ENCODE data around the gene DIPK1B.

The DIPK1B gene

DNA sequence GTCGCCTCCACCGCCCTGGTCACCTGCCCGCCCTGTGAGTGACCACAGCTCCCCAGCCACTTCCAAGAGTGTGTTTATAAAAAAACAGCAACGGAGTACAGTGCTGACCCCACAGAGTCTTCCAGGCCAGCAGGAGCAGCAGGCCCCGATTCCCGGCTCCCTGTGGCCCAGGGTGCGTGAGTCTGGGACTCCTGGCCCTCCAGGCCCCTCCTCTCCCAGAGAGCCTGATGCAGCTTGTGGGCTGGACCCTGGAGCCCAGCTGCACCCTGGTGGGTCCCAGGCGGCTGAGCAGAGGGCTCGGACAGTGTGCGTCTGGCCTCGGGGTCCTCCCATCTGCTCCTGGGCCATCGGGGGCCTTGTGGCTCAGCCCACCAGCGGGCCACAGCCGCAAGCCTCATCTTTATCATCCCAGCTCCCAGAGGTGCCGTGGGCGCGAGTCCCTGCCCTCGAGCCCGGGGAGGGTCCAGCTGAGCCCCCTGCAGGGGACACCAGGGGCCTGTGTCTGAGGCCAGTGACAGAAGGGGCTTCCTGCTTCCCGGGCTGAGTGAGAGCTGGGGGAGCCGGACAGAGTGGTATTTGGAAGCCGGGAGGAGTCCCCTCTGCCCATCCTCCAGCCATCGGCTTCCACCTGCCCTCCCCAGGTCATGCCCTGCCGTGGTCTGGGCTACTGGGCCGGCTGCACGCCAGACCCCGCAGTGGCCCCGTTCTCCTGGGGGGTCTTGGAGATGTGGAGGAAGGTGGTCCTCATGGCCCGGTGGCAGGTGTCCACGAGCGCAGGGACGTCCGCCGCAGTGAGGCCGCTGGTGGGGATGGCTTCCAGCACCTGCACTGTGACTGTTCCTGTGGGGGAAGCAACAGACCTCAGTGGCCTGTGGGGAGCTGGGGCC is 39.0 kb upstream of the DIPK1B start:
- no peak for DNase-seq (ENCODE audit: low read depth in 2 of 2)

DNA sequence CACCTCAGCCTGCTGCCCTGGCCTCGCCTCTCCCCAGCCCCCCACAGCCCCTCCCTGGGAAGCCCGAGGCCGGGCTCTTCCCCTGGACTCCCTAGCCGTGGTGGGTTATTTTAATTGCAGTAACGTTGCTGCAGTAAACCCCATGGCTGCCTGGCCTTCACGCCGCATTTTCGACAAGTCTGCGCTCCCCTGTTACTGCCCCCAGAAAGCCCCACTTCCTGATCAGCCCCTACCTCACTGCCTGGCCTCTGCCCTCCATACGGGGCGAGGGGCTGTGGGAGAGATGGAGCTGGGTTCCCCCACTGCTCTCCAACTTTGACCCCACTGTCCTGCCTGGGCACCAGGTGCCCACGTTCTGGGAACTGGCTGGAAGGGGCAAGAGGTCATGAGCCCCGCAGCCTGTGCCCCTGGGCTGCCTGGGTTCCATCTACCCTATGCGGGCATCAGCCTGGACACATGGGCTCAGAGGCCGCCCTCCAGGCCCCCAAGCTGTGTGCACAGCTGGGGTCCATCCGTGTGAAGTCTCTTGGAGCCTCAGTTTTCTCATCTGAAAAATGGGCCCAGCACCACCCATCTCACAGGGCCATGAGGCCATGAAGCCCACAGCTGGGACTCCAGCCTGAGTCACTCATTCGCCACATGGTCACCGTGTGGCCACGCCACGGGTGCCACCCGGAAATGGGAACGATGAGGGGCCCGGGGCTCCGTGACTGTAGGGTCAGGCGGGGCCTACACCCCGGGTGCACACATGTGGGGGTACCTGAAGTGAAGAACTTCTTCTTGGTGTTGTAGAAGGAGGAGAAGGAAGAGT is 38.2 kb upstream of the DIPK1B start:
- DNase-seq (ENCODE audit: low read depth in 2 of 2) = no peak

DNA sequence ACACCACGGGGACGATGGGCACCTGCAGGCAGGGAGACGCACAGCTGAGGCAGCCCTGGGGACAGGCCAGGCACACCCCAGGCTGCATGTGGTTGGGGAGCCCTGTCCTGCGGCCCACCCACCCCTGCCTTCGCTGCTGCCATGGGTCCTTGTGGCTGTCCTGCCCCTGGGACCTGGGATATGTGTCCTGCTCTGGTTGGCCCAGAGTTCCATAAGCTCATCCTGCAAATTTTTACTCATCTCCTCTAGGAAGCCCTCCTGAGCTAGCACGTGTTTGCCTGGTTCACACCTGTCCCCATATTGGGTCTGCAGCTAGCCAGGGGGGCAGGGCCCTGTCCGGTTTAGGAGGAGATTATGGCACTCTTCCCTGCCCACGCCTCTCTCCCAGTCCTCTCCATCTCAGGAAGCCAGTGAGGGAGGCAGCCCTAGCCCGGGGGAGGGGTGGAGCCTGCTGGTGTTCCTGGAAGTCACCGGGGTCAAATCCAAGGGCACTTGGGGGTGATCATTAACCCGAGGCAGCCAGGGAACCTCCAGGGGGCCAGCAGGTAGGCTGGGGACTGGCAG is 37.5 kb upstream of the DIPK1B start:
- DNase-seq (ENCODE audit: low read depth in 2 of 2) = no peak

DNA sequence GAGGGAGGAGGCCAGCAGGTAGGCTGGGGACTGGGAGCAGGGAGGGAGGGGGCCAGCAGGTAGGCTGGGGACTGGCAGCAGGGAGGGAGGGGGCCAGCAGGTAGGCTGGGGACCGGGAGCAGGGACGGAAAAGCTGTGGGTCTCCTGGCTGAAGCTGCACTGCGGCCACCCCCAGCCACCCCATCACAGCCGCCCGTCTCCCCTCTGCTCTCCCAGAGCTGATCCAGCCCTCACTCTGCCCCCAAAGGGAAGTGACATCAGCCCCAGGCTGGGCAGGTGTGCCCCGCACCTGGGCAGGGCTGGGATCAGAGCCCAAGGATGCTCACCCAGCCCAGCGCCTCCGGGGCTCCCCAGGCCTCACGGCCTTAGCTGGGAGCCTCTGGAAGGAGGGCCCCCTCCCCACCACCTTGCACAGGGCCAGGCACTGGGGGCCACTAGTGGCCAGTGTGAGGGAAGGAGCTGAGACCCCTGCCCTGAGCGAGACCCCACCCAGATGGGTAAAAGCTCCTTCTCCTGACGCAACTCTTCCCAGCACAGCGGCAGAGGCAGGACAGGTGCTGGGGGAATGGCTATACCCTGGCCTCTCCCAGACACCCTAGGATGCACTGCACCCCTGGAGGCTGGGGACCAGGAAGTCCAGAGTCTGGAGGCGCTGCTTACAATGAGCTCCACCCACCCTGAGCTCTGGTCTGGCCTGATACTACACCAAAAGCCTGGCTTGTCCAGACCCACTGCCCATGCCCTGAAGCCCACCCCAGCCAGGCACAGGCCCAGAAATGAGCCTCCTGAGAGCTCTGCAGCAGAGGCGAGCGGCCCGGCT is 36.7 kb upstream of the DIPK1B start:
- DNase-seq (ENCODE audit: low read depth in 2 of 2) = no peak

DNA sequence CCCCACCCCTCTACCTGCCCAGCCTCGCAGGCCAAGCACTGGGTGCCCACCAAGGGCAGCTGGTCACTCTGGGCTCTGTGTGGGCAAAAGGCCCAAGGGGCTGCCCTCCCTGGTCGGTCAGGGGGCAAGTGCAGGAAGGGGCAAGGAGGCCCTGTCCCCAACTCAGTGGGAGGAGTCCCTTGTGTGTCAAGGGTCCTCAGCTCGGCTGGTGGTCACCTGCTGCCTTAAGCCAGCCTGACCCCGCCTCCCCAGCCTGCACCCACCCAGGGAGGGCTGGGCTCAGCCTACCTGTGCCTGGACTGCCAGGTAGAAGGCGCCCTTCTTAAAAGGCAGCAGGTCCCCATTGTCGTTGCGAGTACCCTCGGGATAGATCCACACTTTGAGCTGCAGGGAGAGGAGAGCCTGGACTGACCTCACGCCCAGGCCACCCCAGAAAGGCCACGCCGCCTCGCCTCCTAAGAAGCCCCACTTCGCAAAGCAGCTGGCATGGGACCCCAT is 36.0 kb upstream of the DIPK1B start:
- DNase-seq (ENCODE audit: low read depth in 2 of 2) = no peak

DNA sequence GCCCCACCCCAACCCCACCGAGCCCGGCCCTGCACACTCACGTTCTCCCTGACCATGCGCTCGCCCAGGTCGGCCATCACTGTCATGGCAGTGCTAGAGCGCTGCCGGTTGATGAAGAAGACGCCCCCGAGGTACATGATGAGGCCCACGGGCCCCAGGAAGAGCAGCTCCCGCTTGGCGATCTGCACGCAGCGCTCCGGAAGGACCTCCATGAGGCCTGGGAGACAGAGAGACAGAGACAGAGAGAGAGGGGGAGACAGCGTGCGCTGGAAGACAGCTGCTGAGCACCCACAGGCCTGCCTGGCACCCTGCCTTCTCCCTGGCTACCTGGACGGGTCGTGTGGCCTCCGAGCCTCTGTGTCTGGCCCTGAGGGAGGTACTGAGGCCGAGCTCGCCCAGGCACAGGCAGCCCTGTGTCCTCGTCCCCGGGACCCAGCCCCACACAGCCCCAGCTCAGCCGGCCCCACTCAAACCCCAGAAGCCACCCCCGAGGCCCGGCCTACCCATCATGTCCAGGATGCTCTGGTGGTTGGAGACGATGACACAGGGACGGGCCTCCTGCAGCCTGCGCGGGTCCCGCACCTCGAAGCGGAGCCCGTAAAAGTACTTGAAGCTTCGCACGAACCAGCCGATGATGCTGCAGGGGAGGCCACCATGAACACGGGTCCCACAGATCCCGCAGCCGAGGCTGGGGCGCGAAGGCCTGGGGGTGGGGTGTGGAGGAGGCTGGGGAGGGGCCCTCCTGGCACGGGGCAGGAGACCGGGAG is 35.3 kb upstream of the DIPK1B start:
- DNase-seq (ENCODE audit: low read depth in 2 of 2) = no peak

DNA sequence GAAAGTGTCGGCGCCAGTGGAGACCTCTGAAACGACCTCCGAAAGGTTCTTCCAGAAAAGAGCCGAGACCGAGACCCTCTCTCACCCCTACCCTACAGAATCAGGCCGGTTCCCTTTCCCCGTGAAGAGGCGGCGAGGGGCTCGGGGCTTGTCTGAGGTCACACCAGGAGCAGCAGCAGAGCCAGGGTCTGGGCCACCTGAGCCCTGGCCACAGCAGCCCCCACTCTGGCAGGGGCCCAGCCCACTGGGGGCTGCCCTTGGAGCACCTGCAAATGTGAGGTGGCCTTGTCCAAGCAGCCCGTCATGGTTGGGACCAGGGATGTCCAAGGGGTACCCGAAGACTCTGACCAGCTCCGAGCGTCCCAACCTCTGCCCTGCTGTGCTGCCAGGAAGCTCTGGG is 34.3 kb upstream of the DIPK1B start:
- no peak for DNase-seq (ENCODE audit: low read depth in 2 of 2)

DNA sequence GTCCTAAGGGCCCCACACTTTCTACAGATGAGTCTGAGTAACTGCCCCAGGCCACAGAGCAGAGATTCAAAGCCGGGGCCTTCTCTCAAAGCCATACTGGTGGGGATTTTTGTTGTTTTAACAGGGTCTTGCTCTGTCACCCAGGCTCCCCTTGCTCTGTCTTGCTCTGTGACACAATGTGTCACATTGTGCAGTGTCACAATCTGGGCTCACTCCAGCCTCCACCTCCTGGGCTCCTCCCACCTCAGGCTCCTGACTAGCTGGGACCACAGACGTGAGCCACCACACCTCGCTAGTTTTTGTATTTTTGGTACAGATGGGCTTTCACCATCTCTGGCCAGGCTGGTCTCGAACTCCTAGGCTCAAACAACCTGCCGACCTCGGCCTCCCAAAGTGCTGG is 33.7 kb upstream of the DIPK1B start:
- no peak for DNase-seq (ENCODE audit: low read depth in 2 of 2)

DNA sequence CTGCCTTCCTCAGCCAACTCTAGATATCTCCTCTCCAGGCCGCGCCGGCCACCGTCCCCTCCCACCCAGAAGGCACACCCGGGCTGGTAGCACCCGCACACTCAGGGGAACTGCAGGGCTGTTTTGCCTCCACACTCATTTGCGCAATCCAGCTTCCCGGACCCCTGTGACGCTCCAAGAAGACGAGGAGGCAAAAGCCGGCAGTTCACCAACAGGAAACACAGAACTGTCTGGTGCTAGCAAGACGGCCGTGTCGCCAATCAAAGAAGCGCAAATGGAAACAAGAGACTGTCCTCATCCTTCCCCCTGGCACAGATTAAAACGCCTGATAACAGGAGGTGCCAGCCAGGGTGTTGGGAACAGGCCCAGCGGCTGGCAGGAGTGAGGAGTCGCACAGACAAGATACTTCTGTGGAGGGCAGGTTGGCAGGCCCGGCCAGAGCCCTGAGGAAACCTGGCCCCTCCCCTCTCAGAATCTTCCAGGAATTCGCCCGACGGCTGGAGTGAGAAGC is 32.9 kb upstream of the DIPK1B start:
- no peak for DNase-seq (ENCODE audit: low read depth in 2 of 2)

DNA sequence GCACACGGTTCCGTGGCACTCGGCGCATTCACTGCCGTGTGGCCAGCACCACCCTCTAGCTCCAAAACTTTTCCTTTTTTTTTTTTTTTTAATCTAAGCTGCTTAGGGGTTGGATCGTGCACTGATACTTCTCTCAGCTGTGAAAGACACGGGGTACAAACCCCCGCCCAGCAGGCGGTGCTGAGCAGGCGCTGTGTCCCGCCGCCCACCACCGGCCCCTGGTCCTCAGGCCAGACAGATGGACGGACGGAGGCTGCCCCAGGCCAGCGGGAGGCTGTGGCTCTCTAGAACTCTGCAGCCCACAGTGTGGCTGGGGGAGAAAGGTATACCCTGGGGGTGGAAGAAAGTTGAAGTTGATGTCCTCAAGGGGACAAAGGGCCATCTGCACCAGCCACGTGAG is 31.3 kb upstream of the DIPK1B start:
- DNase-seq (ENCODE audit: low read depth in 2 of 2) = no peak

DNA sequence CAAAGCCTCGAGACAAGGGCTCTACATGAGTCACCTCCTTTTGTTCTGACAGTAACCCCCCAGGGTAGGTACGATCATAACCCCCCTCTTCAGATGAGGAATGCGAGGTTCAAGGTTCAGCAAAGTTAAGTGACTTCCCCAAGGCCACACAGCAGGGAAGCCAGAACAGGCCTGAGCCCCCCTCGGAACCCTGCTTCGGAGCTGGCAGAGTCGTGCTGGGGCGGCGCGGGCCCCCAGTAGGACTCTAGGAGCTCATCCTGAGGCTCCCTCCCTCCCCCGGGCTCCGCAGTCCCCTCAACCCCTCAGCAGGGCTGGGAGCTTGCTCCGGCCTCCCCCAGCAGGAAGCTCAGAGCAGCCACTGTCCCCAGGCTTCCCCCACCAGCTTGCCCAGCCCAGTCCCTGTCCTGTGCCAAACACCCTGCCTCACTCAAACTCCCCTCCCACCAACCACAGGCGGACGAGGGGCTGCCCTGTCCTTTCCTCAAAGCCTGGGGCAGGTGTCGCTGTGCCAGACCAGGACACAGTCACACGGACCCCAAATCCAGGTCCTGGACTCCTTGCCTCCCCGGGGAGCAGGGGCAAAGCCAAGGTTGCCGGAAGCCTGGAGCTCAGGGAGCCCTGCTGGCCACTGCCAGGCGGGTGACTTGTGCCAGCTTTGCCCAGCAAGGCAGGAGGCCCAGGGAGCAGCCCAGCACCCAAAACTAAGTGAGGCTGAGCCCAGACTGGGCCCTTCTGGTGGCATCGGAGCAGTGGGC is 30.2 kb upstream of the DIPK1B start:
- no peak for DNase-seq (ENCODE audit: low read depth in 2 of 2)

DNA sequence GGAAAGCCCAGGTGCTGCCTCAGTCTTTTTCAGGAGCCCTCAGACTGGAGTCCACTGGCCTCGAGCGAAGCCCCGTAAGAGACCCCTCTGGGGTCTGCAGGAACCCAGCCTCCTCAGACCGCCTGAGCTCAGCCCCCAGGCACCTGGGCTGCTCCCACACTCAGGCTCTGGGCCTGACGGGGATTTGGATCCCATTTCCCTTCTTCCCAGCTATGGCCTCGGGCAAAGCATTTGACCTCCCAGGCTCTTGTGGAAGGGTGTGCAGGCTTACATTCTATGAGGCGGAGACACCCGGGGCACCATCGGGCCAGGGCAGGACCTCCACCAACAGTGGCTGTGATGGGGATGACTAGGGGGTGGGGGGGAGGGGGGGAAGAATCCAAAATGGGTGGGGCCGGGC is 29.7 kb upstream of the DIPK1B start:
- DNase-seq (ENCODE audit: low read depth in 2 of 2) = no peak

DNA sequence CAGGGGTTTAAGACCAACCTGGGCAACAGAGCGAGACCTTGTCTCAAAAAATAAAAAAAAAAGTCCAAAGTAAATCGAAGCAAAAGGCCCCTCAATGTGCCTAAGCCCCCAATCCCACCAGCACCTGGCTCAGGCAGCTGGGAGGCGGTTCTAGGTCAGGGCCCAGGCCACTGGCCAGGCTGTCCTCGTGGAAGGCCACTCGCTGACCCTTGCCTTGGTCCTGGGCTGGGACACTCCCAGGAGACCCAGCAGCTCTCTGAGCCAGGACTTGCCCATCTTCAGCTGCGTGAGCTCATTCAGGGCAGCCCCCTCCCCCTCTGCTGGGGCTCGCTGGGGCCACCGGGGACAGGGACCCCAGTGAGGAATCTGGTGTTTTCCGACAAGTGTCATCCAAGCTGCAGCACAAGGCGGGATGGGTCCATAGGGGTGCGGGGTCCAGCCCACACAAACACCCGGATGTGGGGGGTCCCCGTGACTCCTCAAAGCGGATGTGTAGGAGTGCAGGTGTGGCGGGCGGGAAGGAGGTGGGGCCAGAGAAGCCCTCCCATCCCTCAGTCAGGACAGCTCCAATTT is 29.1 kb upstream of the DIPK1B start:
- no peak for DNase-seq (ENCODE audit: low read depth in 2 of 2)

DNA sequence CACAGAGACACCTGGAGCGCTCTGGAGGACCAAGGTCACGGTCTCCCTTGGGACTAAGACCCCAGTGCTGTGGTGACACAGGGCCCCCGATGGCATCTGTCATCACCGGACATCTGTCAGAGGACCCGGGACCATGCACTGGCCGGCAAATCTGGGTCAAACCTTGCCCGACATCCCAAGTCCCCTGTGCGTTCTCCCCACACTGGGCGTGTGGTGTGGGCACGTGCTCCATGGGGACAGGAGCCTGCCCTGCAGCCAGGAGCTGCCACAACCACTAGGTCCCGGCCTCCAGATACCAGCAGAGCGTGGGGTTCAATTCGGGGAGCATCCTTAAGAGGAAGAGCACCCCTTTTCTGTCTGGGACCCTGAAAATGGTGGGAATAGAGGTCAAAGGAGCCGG is 28.6 kb upstream of the DIPK1B start:
- no peak for DNase-seq (ENCODE audit: low read depth in 2 of 2)

DNA sequence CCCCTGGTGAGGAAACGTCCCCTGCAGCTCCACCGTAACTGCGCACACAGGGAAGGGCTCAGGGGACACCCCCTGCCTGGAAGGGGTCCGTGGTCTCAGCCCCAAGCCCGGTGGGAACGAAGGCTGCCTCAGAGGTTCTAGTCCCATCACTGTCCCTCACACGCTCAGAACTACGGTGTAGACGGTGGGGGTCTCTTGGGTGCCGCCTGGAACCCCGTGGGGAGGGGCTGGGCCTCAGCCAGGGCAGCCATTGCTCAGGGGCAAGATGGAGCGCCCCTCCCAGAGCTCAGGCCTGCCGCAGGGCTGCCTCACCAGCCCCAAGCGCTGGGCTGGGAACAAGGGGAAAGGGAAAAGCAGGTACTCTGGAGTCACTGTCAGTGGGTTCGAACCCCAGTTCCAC is 28.0 kb upstream of the DIPK1B start:
- no peak for DNase-seq (ENCODE audit: low read depth in 2 of 2)

DNA sequence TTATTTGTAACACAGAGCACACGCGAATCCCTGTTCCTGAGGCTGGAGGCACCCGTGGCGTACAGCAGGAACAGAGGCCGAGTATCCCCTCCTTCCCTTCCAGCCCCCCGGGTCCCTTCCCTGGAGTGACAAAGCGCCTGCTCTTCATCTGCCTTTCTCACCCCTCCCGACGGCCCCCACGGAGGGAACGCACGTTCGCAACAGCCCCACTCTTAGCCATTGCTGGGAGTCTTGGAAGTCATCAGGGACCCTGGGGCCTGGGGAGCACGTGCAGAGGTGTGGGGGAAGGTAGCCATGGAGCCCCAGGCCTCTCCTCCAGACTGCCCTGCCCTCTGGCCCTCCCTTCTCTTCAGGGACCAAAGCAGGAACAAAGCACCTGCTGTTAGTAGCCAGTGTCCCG is 27.6 kb upstream of the DIPK1B start:
- DNase-seq (ENCODE audit: low read depth in 2 of 2) = no peak

DNA sequence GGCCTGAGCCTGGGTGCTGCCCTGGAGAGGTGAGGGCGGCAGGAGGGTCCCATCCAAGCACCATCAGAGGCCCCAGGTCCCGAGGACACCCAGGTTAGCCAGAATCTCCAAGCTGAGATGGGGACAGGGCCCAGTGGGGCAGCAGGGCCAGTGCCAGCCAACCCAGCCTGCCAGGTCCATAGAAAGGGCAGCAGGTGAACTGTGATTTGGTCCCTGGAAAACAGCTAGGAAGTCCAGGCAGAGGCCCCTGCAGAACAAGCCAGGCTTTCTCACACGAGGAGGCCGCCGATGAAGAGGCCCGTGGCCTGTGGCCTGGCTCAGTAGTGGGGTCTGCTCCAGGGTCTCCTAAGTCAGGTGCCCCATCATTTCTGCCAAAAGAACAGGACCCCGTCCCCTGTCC is 27.2 kb upstream of the DIPK1B start:
- DNase-seq (ENCODE audit: low read depth in 2 of 2) = no peak

DNA sequence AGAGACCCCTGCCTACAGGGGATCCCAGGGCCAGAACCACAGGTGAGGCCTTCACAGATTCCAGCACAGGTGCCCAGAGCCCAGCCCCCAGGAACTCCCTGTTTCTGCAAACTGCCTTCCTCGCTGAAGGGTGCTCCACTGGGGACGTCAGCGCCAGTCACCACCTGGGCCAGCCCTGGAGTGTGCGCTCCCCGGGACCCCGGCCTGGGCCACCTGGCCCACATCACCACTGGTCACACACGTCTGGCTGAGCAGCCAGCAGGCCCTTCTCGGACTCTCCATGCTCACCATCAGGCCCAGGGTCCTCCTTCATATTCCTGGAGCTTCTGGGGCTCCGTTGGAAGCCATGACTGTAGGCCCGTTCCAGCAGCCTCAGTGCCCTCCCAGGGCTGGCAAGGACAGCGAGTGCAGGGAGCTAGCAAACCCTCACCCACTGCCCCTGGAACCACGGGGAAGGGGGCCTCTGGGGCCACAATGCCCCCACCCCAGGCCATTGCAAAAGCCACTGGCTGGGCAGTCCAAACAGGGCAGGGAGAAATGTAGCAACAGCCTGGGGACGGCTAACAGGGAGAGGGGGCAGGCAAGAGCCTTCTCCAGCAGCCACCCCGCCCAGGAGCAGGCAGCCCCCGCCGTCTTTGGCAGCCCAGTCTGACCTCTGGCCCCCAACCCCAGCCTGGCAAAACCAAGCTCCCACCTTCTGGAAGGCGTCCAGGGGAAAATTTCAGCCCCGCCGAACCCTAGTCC is 26.4 kb upstream of the DIPK1B start:
- no peak for DNase-seq (ENCODE audit: low read depth in 2 of 2)

DNA sequence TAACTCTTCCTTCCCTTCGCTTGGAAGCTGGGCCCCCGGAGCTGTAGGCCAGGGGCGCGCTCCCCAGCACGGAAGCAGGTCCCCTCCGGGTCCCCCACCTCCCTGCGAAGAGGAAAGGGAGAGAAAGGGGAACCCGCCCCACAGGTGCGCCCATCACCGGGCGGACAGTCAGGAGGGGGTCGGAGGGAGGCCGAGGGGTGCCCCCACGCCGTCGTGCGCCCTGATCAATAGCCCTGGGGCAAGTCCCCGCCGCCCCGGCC is 25.9 kb upstream of the DIPK1B start:
- DNase-seq (ENCODE audit: low read depth in 2 of 2) = no peak
